SH-SY5Y (cell line): ENCODE results near the gene LENG9.

ENCODE experiments used
- GATA2 ChIP-seq: IDR thresholded peaks from 2 replicates; pipeline ENCODE4 v1.6.1; 2011; ENCODE audit warnings: mild to moderate bottlenecking, low read depth, low read length
- GATA3 ChIP-seq: IDR thresholded peaks from 2 replicates; pipeline ENCODE4 v1.6.1; 2011; ENCODE audit warnings: low read depth, mild to moderate bottlenecking, low read length, moderate library complexity

- TF ChIP-seq GATA2 (no peak), GATA3 (no peak)
Observed at GRCh38 chr19:54422136-54422535, 41.4 kb downstream of the LENG9 start.
